Measurements from ENCODE around the gene FAF1. TPM values are rescaled to one million over a fixed set of nuclear protein-coding genes. Genes with fewer than 3 reads are reported as not detected.

FAF1 gene
- total RNA-seq, 1 donor from 2014 or later = 52.0 TPM

GRCh38 chr1:50522691-50523342, 437.2 kb downstream of the FAF1 start:
- H3K27me3 Mint-ChIP-seq (ENCODE audit: unreplicated experiment) = no peaks in the 10 kb centered on the region
- no peak for DNase-seq (ENCODE audit: extremely low spot score, unreplicated experiment)
- H3K4me1 Mint-ChIP-seq (ENCODE audit: unreplicated experiment) = no peaks in the 10 kb centered on the region
- no peak for TF ChIP-seq CTCF (IDR thresholded peaks at IDR 0.05)
- no peak overlapping the region for H3K4me3 Mint-ChIP-seq (ENCODE audit: unreplicated experiment)
- H3K27ac Mint-ChIP-seq (ENCODE audit: unreplicated experiment) = no peak overlapping the region
- H3K9me3 Mint-ChIP-seq (ENCODE audit: unreplicated experiment) = peaks cover 6% of the 10 kb centered on the region
- H3K36me3 Mint-ChIP-seq (ENCODE audit: unreplicated experiment) = peaks cover 14% of the 10 kb centered on the region

- H3K4me1 Mint-ChIP-seq (ENCODE audit: unreplicated experiment) = no peaks in the 10 kb centered on the region
- no peaks in the 10 kb centered on the region for H3K27me3 Mint-ChIP-seq (ENCODE audit: unreplicated experiment)
- TF ChIP-seq CTCF (IDR thresholded peaks at IDR 0.05) = no peak
- no peak for DNase-seq (ENCODE audit: extremely low spot score, unreplicated experiment)
- peaks cover 9% of the 10 kb centered on the region for H3K36me3 Mint-ChIP-seq (ENCODE audit: unreplicated experiment)
- H3K27ac Mint-ChIP-seq (ENCODE audit: unreplicated experiment) = no peak overlapping the region
- H3K9me3 Mint-ChIP-seq (ENCODE audit: unreplicated experiment) = peaks cover 6% of the 10 kb centered on the region
- no peak overlapping the region for H3K4me3 Mint-ChIP-seq (ENCODE audit: unreplicated experiment)
These were observed 438.4 kb downstream of the FAF1 start for GRCh38 chr1:50521703-50522102.

- no peaks in the 10 kb centered on the region for H3K9me3 Mint-ChIP-seq (ENCODE audit: unreplicated experiment)
- no peaks in the 10 kb centered on the region for H3K27me3 Mint-ChIP-seq (ENCODE audit: unreplicated experiment)
- no peak for DNase-seq (ENCODE audit: extremely low spot score, unreplicated experiment)
- peaks cover 5% of the 10 kb centered on the region for H3K36me3 Mint-ChIP-seq (ENCODE audit: unreplicated experiment)
- H3K4me1 Mint-ChIP-seq (ENCODE audit: unreplicated experiment) = no peaks in the 10 kb centered on the region
- H3K27ac Mint-ChIP-seq (ENCODE audit: unreplicated experiment) = no peak overlapping the region
- no peak for TF ChIP-seq CTCF (IDR thresholded peaks at IDR 0.05)
- no peak overlapping the region for H3K4me3 Mint-ChIP-seq (ENCODE audit: unreplicated experiment)
These were observed 442.6 kb downstream of the FAF1 start for GRCh38 chr1:50517488-50517887.

GRCh38 chr1:50516056-50516455, 444.0 kb downstream of the FAF1 start:
- no peaks in the 10 kb centered on the region for H3K4me1 Mint-ChIP-seq (ENCODE audit: unreplicated experiment)
- no peak for TF ChIP-seq CTCF (IDR thresholded peaks at IDR 0.05)
- no peaks in the 10 kb centered on the region for H3K27me3 Mint-ChIP-seq (ENCODE audit: unreplicated experiment)
- H3K4me3 Mint-ChIP-seq (ENCODE audit: unreplicated experiment) = no peak overlapping the region
- H3K9me3 Mint-ChIP-seq (ENCODE audit: unreplicated experiment) = no peaks in the 10 kb centered on the region
- DNase-seq (ENCODE audit: extremely low spot score, unreplicated experiment) = no peak
- H3K27ac Mint-ChIP-seq (ENCODE audit: unreplicated experiment) = no peak overlapping the region
- peaks cover 12% of the 10 kb centered on the region for H3K36me3 Mint-ChIP-seq (ENCODE audit: unreplicated experiment)

- H3K4me1 Mint-ChIP-seq (ENCODE audit: unreplicated experiment) = no peaks in the 10 kb centered on the region
- peaks cover 35% of the 10 kb centered on the region for H3K36me3 Mint-ChIP-seq (ENCODE audit: unreplicated experiment)
These were observed 452.0 kb downstream of the FAF1 start for GRCh38 chr1:50508040-50508586.

More at GRCh38 chr1:50508040-50508586, 452.0 kb downstream of the FAF1 start:
- H3K27me3 Mint-ChIP-seq (ENCODE audit: unreplicated experiment) = no peaks in the 10 kb centered on the region
- DNase-seq (ENCODE audit: extremely low spot score, unreplicated experiment) = no peak
- H3K4me3 Mint-ChIP-seq (ENCODE audit: unreplicated experiment) = no peak overlapping the region
- H3K27ac Mint-ChIP-seq (ENCODE audit: unreplicated experiment) = no peak overlapping the region
- TF ChIP-seq CTCF (IDR thresholded peaks at IDR 0.05) = no peak
- peaks cover 21% of the 10 kb centered on the region for H3K9me3 Mint-ChIP-seq (ENCODE audit: unreplicated experiment)
